ENCODE measurements around the gene MLC1.

DNA sequence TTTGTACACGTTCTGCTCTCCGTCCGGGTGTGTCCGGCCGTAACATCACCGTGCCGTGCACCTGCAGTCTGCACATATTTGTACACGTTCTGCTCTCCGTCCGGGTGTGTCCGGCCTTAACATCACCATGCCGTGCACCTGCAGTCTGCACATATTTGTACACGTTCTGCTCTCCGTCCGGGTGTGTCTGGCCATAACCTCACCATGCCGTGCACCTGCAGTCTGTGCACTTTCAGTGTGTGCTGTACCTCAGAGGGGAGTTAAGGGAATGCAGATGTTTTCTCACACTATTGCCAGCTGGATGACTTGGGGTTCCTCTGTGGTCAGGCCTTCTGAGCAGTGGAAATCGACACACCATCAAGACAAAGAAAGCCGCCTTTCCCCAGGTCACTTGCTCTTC is 31.4 kb downstream of the MLC1 start:
- no peak for TF ChIP-seq POLR2A (IDR thresholded peaks at IDR 0.05; ENCODE audit: low read depth, low read length)
- no peak for TF ChIP-seq POLR2AphosphoS5 (IDR thresholded peaks at IDR 0.05; ENCODE audit: low read depth, low read length)
- no peak for TF ChIP-seq TAF1 (IDR thresholded peaks at IDR 0.05; ENCODE audit: borderline replicate concordance, low read depth, low read length)

Measured in GM12892 (cell line).